Measurements from ENCODE around the gene MARCHF6.

The MARCHF6 gene

GRCh38 chr5:10333154-10334006 is 20.1 kb upstream of the MARCHF6 start:
- H3K27ac ChIP-seq (ENCODE audit: extremely low read depth, low read depth, low read length), result no peak overlapping the region
- no peaks in the 10 kb centered on the region for H3K9me3 ChIP-seq (ENCODE audit: control insufficient read depth, insufficient read depth, low read depth, low read length)
- ChIA-PET POLR2A (interaction anchor here (1.5 kb wide), 1 partner anchor 20 kb away, joined by 3 read pairs; the partner anchor contains the start of gene MARCHF6), CTCF (no interaction called here)
- H3K36me3 ChIP-seq (ENCODE audit: control insufficient read depth in 2 of 2, insufficient read depth in 1 of 2, low read length in 2 of 2), result no peaks in the 10 kb centered on the region
- TF ChIP-seq SP2 (tag by site-specific recombination; IDR thresholded peaks at IDR 0.05), result no peak
- TF ChIP-seq ZNF239 (tag by site-specific recombination; IDR thresholded peaks at IDR 0.05), result no peak
- no peak for TF ChIP-seq ZNF776 (tag by site-specific recombination; IDR thresholded peaks at IDR 0.05; ENCODE audit: borderline replicate concordance)
- TF ChIP-seq ZSCAN16 (tag by site-specific recombination; IDR thresholded peaks at IDR 0.05), result no peak
- no peak for TF ChIP-seq SCRT2 (tag by site-specific recombination; IDR thresholded peaks at IDR 0.05)
- peak overlapping the region; percentile 22 for H3K4me3 ChIP-seq (ENCODE audit: low read depth, low read length)
- H3K4me1 ChIP-seq (ENCODE audit: control insufficient read depth, insufficient read depth, low read length), result peaks cover 6% of the 10 kb centered on the region; the same call in 1 of the 2 replicates

GRCh38 chr5:10334831-10335230 is 18.7 kb upstream of the MARCHF6 start:
- H3K4me3 ChIP-seq (ENCODE audit: low read depth, low read length), result no peak overlapping the region
- no peaks in the 10 kb centered on the region for H3K9me3 ChIP-seq (ENCODE audit: control insufficient read depth, insufficient read depth, low read depth, low read length)
- CTCF ChIA-PET, result interaction anchor here (0.8 to 1.8 kb wide), 2 partner anchors 23 to 51 kb away, joined by 3 to 7 read pairs; no protein-coding TSS in a partner anchor
- POLR2A ChIA-PET, result no interaction called here
- H3K36me3 ChIP-seq (ENCODE audit: control insufficient read depth in 2 of 2, insufficient read depth in 1 of 2, low read length in 2 of 2), result no peaks in the 10 kb centered on the region
- peaks cover 6% of the 10 kb centered on the region; the same call in 1 of the 2 replicates for H3K4me1 ChIP-seq (ENCODE audit: control insufficient read depth, insufficient read depth, low read length)
- TF ChIP-seq ZBTB21 (tag by site-specific recombination; IDR thresholded peaks at IDR 0.05) (no peak), GLI2 (tag by site-specific recombination; IDR thresholded peaks at IDR 0.05; ENCODE audit: borderline replicate concordance, low read depth) (no peak), BCL6B (tag by site-specific recombination; IDR thresholded peaks at IDR 0.05) (no peak), HOXD13 (CRISPR knock-in tag; IDR thresholded peaks at IDR 0.05; ENCODE audit: borderline replicate concordance) (no peak), SP3 (tag by site-specific recombination; IDR thresholded peaks at IDR 0.05) (no peak), PRDM10 (tag by site-specific recombination; IDR thresholded peaks at IDR 0.05) (no peak), ZNF654 (tag by site-specific recombination; IDR thresholded peaks at IDR 0.05; ENCODE audit: low read depth) (no peak), ZNF18 (tag by site-specific recombination; IDR thresholded peaks at IDR 0.05) (no peak), ZNF510 (tag by site-specific recombination; IDR thresholded peaks at IDR 0.05; ENCODE audit: insufficient replicate concordance) (no peak)
- H3K27ac ChIP-seq (ENCODE audit: extremely low read depth, low read depth, low read length), result no peak overlapping the region

Measured in HEK293 (cell line).